T-helper 1 cell treated with Interleukin-12 subunit alpha and Interleukin-12 subunit beta and Interleukin-4 antibody, amounts not matched to agents 30 ng/mL and 1 ng/mL, for 36 hours (primary cell): ENCODE data around the gene WFS1. TPM values are rescaled to one million over a fixed set of nuclear protein-coding genes. Genes with fewer than 3 reads are reported as not detected.

Source experiments
- intact Hi-C: fragments of 100-400 bp; cut with micrococcal nuclease; formaldehyde crosslinking; loops from one replicate; pipeline ENCODE4 v1.15.1; 2024
- total RNA-seq: library from RNA; stranded (reverse); gene quantifications from 2 replicates; pipeline ENCODE4 v1.2.3, GENCODE V29; 2022

The WFS1 gene
- total RNA-seq, 1 donor from 2014 or later: 6.5 TPM

DNA sequence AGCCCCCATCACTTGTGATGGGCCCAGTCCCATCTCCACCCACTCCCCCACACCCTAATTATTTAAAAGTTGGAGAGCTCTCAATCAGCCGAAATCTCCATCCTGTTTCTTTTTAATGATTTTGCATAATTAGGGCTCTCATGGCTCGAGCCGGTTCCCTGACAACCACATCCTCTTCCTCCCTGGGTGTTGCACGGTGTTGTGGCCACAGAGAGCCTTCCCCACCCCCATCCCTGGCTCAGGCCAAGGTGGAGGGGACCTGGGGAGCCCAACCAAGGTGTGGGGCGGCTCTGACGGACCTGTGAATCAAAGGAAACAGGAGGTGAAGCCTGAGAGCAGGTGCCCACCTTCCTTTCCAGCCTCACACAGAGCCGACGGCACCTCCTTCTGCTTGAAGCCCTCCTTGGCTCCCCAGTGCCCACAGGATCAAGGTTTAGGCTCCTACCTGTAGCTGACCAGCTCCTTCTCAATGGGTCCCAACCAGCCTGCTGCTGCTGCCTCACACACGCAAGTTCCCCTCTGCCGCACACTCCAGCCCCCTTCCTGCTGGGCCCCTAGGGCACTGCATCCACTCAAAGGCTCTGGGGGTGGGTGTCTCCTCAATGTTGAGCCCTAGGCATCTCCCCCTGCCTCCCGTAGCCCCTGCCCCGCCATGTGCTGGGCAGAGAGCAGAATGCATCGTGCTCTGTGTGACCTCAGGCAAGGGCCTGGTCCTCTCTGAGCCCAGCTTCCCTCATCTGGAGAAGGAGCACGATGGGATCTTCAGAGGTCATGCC, 68.7 kb downstream of the WFS1 start:
- intact Hi-C loops: no loop called here

DNA sequence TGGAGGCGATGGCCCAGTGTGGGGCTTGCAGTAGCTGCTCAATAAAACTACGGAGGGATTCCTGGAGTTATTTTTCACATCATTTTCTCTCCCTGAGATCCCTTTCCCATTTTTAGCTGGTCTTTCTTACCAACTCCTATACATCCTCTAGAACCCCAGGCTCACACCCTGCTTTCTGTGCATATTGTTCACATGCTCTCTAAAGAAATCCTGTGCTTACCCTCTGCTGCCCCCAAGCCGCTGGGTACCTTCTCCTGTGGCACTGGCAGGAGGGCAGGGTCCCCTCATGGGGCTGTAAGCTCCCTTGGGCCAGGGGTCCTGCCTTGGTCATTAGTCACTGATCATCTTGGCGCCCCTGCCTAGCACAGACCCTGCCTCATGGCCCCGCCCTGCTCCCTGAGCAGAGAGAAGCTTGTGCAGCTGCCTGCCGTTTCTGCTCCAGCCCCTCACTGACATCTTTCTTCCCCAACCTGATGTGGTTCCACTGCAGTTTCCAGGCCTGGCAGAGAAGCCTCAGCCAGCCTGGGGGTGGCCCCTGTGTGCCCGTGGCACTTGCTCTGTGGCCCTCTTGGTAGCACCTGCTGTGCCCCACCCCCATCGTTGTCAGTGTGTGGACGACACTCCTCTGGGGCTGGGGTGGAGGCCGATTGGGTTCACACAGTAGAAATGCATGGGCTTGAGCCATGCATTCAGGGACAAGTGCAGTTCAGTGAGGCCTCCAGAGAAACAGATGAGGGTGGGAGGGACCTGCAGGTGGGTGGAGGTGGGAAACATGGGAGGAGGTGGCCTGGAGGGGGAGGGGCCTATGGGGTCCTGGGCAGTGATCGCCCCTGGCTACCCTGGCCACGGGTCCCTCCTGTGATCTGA, 69.5 kb downstream of the WFS1 start:
- intact Hi-C loops: no loop called here

DNA sequence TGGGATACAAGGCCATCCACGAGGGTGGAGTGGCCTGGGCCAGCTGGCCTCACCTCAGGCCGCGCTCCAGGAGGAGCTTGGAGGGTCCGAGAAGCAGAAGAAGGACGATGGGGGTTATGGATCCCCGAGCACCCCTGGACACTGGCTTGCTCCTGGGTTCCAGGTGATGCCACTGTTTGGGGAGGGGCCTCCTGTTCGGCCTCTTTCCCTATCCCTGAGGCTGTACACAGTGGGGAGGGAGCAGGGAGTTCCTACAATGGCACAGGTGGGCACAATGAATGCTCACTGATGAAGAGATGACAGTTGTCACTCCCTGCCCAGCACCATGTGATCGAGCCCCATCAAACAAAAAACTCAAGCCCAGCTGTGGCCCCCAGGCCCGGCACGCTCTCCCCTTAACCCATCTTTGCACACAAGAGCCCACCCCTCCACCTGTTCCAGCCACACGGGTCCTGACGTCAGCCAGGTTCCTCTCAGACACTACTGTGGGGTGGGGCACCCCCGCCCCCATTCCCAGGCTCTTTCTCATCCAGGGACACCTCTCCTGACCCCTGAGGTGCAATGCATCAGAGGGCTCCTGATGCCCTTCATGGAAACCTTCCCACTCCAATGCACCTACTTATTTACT, 70.3 kb downstream of the WFS1 start:
- intact Hi-C loops: no loop called here

DNA sequence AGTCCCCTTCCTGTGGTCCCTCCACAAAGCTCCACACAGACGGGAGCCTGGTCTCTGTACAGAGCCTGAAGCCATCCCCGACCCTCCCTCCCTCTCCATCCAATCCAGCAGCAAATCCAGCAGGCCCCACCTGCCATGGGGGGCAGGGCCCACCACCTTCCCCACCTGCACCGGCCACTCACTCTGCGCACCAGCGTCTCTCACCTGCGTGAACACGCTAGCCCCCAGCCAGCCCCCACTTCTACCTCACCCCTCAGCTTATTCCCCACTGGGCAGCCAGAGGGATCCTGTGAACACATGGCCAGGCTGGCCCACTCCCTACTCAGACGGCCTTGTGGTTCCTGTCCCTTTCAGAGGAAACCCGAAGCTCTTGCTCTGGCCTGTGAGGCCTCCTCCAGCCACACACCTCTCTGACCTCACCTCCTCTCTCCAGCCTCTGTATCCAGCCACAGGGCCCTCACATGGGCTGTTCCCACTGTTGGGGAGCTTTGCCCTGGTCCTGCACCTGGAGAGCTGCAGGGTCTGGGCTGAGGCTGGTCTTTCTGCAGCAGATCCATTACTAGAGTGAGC, 70.9 kb downstream of the WFS1 start:
- intact Hi-C loops: no loop called here

GRCh38 chr4:6341696-6342095, 72.0 kb downstream of the WFS1 start:
- intact Hi-C loops: no loop called here

DNA sequence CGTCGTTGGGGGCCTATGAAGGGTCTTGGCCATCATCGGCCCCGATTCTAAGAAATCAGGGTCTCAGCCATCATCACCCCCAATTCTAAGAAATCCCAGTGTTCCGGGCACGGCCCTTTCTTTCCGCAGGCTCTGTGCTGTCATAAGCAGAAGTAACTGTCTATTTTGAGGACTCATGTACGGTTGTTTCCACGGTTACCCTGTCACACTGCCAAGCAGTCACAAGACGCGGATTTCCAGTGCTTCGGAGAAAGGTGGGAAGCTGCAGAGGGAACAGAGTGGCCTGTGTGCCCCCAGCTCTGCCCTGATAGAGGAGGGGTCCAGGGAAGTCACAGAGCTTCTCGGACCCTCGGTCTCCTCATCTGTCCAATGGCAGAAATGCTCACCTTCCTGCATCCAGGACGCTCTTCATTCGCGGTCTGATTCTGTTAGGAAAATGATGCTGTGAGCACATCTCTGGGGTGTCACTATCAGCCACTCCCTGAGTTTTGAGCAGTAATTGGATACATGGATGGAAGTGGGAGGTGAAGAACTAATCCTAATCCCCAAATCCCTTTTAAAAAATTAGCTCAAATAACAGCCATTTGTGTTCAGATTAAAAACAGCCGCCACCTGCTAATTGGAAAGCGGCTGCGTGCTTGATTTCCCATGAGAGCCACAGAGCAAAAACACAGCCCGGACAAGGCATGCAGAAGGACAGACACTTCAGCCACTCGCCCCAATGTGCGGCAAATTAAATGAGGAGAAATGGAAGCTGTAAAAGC, 73.1 kb downstream of the WFS1 start:
- intact Hi-C loops: no loop called here

DNA sequence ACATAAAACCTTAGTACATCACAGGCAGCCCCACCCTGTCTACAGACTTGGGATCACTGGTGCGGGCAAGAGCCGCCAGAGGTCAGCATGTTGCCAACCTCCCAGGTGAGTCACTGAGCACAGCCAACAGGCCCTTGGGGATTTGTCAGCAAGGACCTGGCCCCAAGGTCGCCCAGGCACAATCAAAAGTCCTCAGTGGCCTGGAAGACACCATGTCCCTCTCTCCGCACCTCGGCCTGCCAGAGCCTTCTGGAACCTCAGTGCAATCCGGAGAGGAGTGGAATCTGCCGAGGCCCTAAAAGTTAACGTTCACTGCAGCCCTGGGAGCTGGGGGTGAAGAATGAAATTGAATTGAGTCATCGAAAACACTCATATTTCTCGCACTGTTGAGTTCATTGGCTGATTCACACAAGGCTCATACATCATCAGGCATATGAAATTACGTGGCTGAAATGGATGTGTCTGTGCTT, 74.3 kb downstream of the WFS1 start:
- intact Hi-C loops: no loop called here

GRCh38 chr4:6345096-6345830, 75.6 kb downstream of the WFS1 start:
- intact Hi-C loops: no loop called here

- intact Hi-C loops: no loop called here
Observed at GRCh38 chr4:6345866-6346265, 76.2 kb downstream of the WFS1 start.

GRCh38 chr4:6346373-6347110, 76.9 kb downstream of the WFS1 start:
- intact Hi-C loops: no loop called here

- intact Hi-C loops: no loop called here
Observed at GRCh38 chr4:6347511-6348045, 77.9 kb downstream of the WFS1 start.

DNA sequence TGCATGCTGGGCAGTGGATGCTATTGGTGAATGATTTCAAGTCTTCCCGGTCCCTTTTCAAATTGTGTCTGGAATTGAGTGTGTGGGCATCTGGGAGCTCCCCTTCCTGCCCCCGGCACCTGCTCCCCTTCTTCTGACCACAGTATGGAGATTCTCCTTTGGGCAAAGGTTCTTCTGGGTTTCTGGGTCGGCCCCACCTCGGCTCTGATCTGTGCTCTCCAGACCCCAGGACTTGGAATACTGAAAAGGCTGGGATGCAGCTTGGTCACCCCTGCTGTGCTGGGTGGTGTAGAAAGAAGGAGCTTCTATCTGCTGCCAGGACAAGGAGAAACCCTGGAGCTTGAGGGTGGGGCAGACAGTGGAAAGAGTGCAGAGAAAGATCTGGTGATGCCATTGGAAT, 78.8 kb downstream of the WFS1 start:
- intact Hi-C loops: no loop called here

GRCh38 chr4:6349896-6350603, 80.4 kb downstream of the WFS1 start:
- intact Hi-C loops: no loop called here

GRCh38 chr4:6350646-6351045, 81.0 kb downstream of the WFS1 start:
- intact Hi-C loops: no loop called here

DNA sequence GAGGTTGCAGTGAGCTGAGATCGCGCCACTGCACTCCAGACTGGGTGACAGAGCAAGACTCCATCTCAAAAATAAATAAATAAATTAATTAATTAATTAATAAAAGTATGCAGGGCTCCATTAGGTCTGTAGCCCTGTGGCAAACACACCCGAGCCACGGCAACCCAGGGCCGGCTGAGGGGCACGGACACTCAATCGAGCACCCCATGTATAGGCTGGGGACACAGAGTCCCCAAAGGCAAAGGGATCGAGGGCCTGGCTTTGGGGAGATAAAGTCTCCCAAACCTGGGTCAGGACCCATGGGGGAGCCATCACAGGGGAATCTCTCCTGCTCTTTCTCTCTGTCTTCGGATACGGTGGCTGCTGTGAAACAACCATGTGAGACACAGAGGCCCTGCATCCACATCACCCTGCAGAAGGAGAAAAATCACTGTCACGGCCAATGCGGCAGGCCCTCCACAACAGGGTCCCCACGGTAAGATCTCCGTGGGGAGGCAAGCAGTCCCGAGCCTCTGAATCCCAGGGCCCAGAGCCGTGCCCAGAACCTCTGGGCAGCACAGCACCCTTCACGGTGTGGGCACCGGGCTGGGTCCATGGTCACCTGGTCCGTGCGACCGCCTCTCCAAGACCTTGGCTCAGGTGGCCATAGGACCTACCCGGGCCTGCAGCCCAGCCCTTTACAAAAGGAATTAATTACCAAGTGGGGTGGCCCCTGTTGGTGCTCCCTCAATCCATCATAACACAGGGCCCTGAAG, 81.8 kb downstream of the WFS1 start:
- intact Hi-C loops: no loop called here

DNA sequence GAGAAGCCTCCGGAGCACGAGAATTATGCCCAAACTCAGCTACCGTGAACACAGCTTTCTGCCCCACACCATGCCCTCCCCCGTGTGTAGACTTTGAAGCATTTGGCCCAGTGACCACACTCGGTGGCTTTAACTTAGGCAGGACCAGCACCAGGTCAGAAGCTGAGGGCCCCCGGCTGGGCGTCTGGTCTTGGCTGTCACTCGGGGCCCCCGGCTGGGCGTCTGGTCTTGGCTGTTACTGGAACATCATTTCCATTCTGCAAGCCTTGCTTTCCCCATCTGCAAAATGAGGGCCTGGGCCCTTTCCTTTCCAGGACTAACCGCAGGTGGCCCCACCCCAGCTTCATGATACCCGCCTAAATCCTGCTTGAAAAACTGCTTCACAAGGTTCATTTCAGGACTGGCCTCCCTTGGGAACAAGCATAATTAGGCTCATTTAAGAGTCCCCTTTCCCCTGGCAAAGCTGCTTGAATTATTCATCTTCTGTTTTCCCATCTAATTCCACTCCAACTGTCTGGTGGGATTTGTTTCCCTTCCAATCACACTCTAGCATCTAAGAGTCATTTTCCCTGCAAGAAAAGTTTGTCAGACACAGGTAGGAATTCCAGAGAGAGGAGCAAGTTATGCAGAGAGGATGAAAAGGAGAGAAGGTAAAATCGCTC, 82.5 kb downstream of the WFS1 start:
- intact Hi-C loops: no loop called here
